ENCODE data around the gene CACNA1C. TPM values are rescaled to one million over a fixed set of nuclear protein-coding genes. Genes with fewer than 3 reads are reported as not detected.
"Not testable (repeated sequence)": the region's sequence is repeated elsewhere in the genome, so short reads cannot be mapped to it uniquely, and the experiment has no call there.

The CACNA1C gene
- total and polyA plus RNA-seq, 8 donors = 0.31 to 55.8 (median 7.2) TPM

- Histone ChIP-seq H3K4me1 (peaks cover 0 to 9% (median 4%) of the 10 kb centered on the region in 4 donors), H3K27ac (no peak overlapping the region), H3K9me3 (no peaks in the 10 kb centered on the region), H3K36me3 (peaks cover 6 to 84% (median 33%) of the 10 kb centered on the region in 4 donors), H3K27me3 (no peaks in the 10 kb centered on the region), H3K4me3 (no peak overlapping the region)
- DNase-seq = no peak
- TF ChIP-seq EP300 (IDR thresholded peaks at IDR 0.05) = no peak
- no peak for TF ChIP-seq CTCF (IDR thresholded peaks at IDR 0.05)
- no peak for TF ChIP-seq POLR2AphosphoS5 (IDR thresholded peaks at IDR 0.05)
- TF ChIP-seq POLR2A (IDR thresholded peaks at IDR 0.05) = no peak
- intact Hi-C loops (cut with DNase I; ENCODE audit: low total_unique reads) = no loop called here
- 83 to 95% (median 87%) methylated on average over 3 of the region's 3 CpGs for WGBS, 5 donors
Measured at GRCh38 chr12:2680676-2681039, 627.9 kb downstream of the CACNA1C start.

- Histone ChIP-seq H3K4me3 (no peak overlapping the region), H3K36me3 (peaks cover 12 to 85% (median 36%) of the 10 kb centered on the region in 4 donors), H3K4me1 (peaks cover 0 to 9% (median 4%) of the 10 kb centered on the region in 4 donors), H3K27me3 (no peaks in the 10 kb centered on the region), H3K9me3 (no peaks in the 10 kb centered on the region), H3K27ac (no peak overlapping the region)
- TF ChIP-seq CTCF (IDR thresholded peaks at IDR 0.05) = no peak
- no peak for TF ChIP-seq POLR2AphosphoS5 (IDR thresholded peaks at IDR 0.05)
- TF ChIP-seq EP300 (IDR thresholded peaks at IDR 0.05) = no peak
- TF ChIP-seq POLR2A (IDR thresholded peaks at IDR 0.05) = no peak
- no peak for DNase-seq
- intact Hi-C loops (cut with DNase I; ENCODE audit: low total_unique reads) = no loop called here
- 63 to 73% (median 68%) methylated on average over 12 of the region's 12 CpGs for WGBS, 5 donors
Measured at GRCh38 chr12:2681450-2682205, 628.8 kb downstream of the CACNA1C start.

GRCh38 chr12:2682296-2683251, 629.8 kb downstream of the CACNA1C start:
- Histone ChIP-seq H3K9me3 (no peaks in the 10 kb centered on the region), H3K36me3 (peaks cover 14 to 85% (median 33%) of the 10 kb centered on the region in 4 donors), H3K4me1 (peaks cover 0 to 9% (median 4%) of the 10 kb centered on the region in 4 donors), H3K27me3 (no peaks in the 10 kb centered on the region), H3K4me3 (no peak overlapping the region), H3K27ac (peak overlapping the region in 1 of 5 donors; percentile 7)
- DNase-seq = peak in 1 of 2 donors; percentile 66
- TF ChIP-seq EP300 (IDR thresholded peaks at IDR 0.05) (no peak), CTCF (IDR thresholded peaks at IDR 0.05) (peak in 4 of 7 experiments; percentile 7 to 33 (median 20))
- WGBS, 5 donors = 50 to 68% (median 57%) methylated on average over 7 to 10 of the region's 10 CpGs
- intact Hi-C loops (cut with DNase I; ENCODE audit: low total_unique reads) = no loop called here

GRCh38 chr12:2683283-2684025, 630.7 kb downstream of the CACNA1C start:
- peak overlapping the region in 1 of 5 donors; percentile 7 for H3K27ac ChIP-seq
- peak in 1 of 2 donors; percentile 36 for DNase-seq

GRCh38 chr12:2684026-2684325, 631.2 kb downstream of the CACNA1C start:
- Histone ChIP-seq H3K27ac (peak overlapping the region in 1 of 5 donors; percentile 7), H3K36me3 (peaks cover 14 to 85% (median 38%) of the 10 kb centered on the region in 4 donors)
- H3K9me3 ChIP-seq; DNase-seq; H3K4me1 ChIP-seq; H3K27me3 ChIP-seq; intact Hi-C loops (cut with DNase I; ENCODE audit: low total_unique reads); H3K4me3 ChIP-seq: not testable (repeated sequence)
- 61 to 73% (median 65%) methylated on average over 5 to 6 of the region's 6 CpGs for WGBS, 5 donors

More at GRCh38 chr12:2683283-2684025, 630.7 kb downstream of the CACNA1C start:
- Histone ChIP-seq H3K4me3 (no peak overlapping the region), H3K9me3 (no peaks in the 10 kb centered on the region), H3K4me1 (peaks cover 0 to 9% (median 4%) of the 10 kb centered on the region in 4 donors), H3K27me3 (no peaks in the 10 kb centered on the region), H3K36me3 (peaks cover 14 to 85% (median 34%) of the 10 kb centered on the region in 4 donors)
- WGBS, 5 donors = 42 to 74% (median 47%) methylated on average over 7 to 12 of the region's 12 CpGs
- intact Hi-C loops (cut with DNase I; ENCODE audit: low total_unique reads) = no loop called here
- no peak for TF ChIP-seq POLR2AphosphoS5 (IDR thresholded peaks at IDR 0.05)
- no peak for TF ChIP-seq EP300 (IDR thresholded peaks at IDR 0.05)
- no peak for TF ChIP-seq POLR2A (IDR thresholded peaks at IDR 0.05)
- no peak for TF ChIP-seq CTCF (IDR thresholded peaks at IDR 0.05)

GRCh38 chr12:2685620-2686279, 633.0 kb downstream of the CACNA1C start:
- Histone ChIP-seq H3K36me3 (peaks cover 14 to 83% (median 30%) of the 10 kb centered on the region in 4 donors), H3K4me1 (peaks cover 0 to 12% (median 6%) of the 10 kb centered on the region in 4 donors)
- DNase-seq; H3K9me3 ChIP-seq; H3K27me3 ChIP-seq; intact Hi-C loops (cut with DNase I; ENCODE audit: low total_unique reads); H3K4me3 ChIP-seq; H3K27ac ChIP-seq: not testable (repeated sequence)
- WGBS, 5 donors = 78 to 91% (median 82%) methylated on average over 11 to 20 of the region's 20 CpGs
